Measurements from ENCODE around the gene NCF4.

DNA sequence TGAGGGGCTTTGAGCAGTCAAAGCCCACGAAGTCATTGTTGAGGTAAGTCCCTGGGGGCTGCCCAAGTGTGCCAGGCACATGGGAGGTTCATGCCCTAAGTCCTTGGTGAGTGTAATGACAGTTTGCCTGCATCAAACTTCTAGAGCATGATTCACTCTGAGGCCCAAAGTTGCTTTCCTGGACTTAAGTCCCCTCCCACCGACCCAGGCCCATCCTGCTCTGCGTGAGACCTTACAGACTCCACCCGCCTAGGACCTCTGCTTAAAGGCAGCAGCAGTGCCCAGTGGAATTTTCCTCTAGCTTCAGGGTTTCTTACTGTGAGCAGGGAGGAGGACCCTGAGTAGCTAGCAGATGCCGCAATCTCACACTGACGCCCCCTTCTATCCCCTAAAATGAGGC lies 38.2 kb upstream of the NCF4 start:
- TF ChIP-seq CTCF (conservative IDR thresholded peaks at IDR 0.05) (no peak), ZFX (IDR thresholded peaks at IDR 0.05) (no peak)

Data from C4-2B (cell line).